Endodermal cell (in vitro differentiated cells): ENCODE measurements around the gene SRPK3. TPM values are rescaled to one million over a fixed set of nuclear protein-coding genes. Genes with fewer than 3 reads are reported as not detected.

Source experiments
- DNase-seq: peaks from one replicate; pipeline ENCODE4 v3.0.0-alpha.2; 2017
- H3K27ac ChIP-seq: 2 replicates; pipeline ENCODE4 v1.5.1; 2013; ENCODE audit warnings: mild to moderate bottlenecking, low read depth, low read length, moderate library complexity
- H3K27me3 ChIP-seq: 2 replicates; pipeline ENCODE4 v1.6.1; 2013; ENCODE audit warnings: mild to moderate bottlenecking, low read length, moderate library complexity; ENCODE audit not compliant: insufficient read depth, control insufficient read depth, poor library complexity, severe bottlenecking
- H3K36me3 ChIP-seq: 2 replicates; pipeline ENCODE4 v1.7.0; 2013; ENCODE audit warnings: mild to moderate bottlenecking, low read length, moderate library complexity; ENCODE audit not compliant: control insufficient read depth, insufficient read depth
- H3K4me1 ChIP-seq: one replicate; pipeline ENCODE4 v1.7.0; 2013; ENCODE audit warnings: low read length; ENCODE audit not compliant: control insufficient read depth, insufficient read depth
- H3K4me3 ChIP-seq: 2 replicates; pipeline ENCODE4 v1.5.1; 2013; ENCODE audit warnings: mild to moderate bottlenecking, low read length, moderate library complexity
- H3K9ac ChIP-seq: 2 replicates; pipeline ENCODE4 v1.6.1; 2013; ENCODE audit warnings: mild to moderate bottlenecking, low read length, moderate library complexity; ENCODE audit not compliant: poor library complexity, severe bottlenecking; ENCODE audit errors: extremely low read depth
- H3K9me3 ChIP-seq: 2 replicates; pipeline ENCODE4 v1.6.1; 2013; ENCODE audit warnings: mild to moderate bottlenecking, low read length, moderate library complexity; ENCODE audit not compliant: control insufficient read depth
- H3K27ac Mint-ChIP-seq: 2 replicates; pipeline ENCODE4 v1.8.0; 2020; ENCODE audit warnings: mixed read lengths
- H3K27me3 Mint-ChIP-seq: 2 replicates; pipeline ENCODE4 v1.8.0; 2021; ENCODE audit warnings: mild to moderate bottlenecking, mixed read lengths; ENCODE audit not compliant: insufficient read depth
- H3K36me3 Mint-ChIP-seq: 2 replicates; pipeline ENCODE4 v1.8.0; 2020; ENCODE audit warnings: low read depth, mixed read lengths
- H3K4me1 Mint-ChIP-seq: 2 replicates; pipeline ENCODE4 v1.8.0; 2020; ENCODE audit warnings: mixed read lengths
- H3K4me3 Mint-ChIP-seq: 2 replicates; pipeline ENCODE4 v1.8.0; 2020; ENCODE audit warnings: mild to moderate bottlenecking, moderate library complexity, mixed read lengths
- H3K9me3 Mint-ChIP-seq: 2 replicates; pipeline ENCODE4 v1.8.0; 2020; ENCODE audit warnings: mild to moderate bottlenecking, mixed read lengths
- WGBS, 2 experiments: methylation state at CpG; one replicate each; pipeline versions ENCODE4 v1.1.5 to v1.1.7; 2013; ENCODE audit warnings: missing lambda C conversion rate in 2 of 2, mixed read lengths in 1 of 2; ENCODE audit not compliant: insufficient coverage in 1 of 2, insufficient read length in 1 of 2; 5-methylcytosine and 5-hydroxymethylcytosine counted together
- long read RNA-seq, 4 experiments: library from polyadenylated mRNA in 2 of 4; library from RNA in 1 of 4; library from capped mRNA in 1 of 4; stranded (forward) in 3 of 4; unstranded in 1 of 4; transcript quantifications; one replicate each; pipeline ENCODE4 v2.0.0, GENCODE V29; 2020 to 2021; ENCODE audit warnings: inconsistent platforms in 1 of 4
- polyA plus RNA-seq, 2 experiments: library from polyadenylated mRNA; stranded (reverse); fragments of 50-300 nt; gene quantifications; one replicate each; pipeline ENCODE4 v1.2.3, GENCODE V29; 2013
- total RNA-seq, 2 donors: library from RNA; stranded (reverse); fragmentation: NEBNext Ultra II Directional in 1 of 2; extraction: Animal tissue kit (Norgen Biotek cat#: 25700) in 1 of 2; gene quantifications; 2 replicates in 1 of 2; 3 replicates in 1 of 2; pipeline ENCODE4 v1.2.1, GENCODE V29; 2021
- TF ChIP-seq, protein P1 (sequence below): fragments of 200-600 bp; sonication (generic); conservative IDR thresholded peaks from 2 replicates; pipeline ENCODE4 v1.5.0; 2021; ENCODE audit warnings: antibody characterized with exemption, mild to moderate bottlenecking

The SRPK3 gene, protein sequence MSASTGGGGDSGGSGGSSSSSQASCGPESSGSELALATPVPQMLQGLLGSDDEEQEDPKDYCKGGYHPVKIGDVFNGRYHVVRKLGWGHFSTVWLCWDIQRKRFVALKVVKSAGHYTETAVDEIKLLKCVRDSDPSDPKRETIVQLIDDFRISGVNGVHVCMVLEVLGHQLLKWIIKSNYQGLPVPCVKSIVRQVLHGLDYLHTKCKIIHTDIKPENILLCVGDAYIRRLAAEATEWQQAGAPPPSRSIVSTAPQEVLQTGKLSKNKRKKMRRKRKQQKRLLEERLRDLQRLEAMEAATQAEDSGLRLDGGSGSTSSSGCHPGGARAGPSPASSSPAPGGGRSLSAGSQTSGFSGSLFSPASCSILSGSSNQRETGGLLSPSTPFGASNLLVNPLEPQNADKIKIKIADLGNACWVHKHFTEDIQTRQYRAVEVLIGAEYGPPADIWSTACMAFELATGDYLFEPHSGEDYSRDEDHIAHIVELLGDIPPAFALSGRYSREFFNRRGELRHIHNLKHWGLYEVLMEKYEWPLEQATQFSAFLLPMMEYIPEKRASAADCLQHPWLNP
- total RNA-seq, result not detected
- polyA plus RNA-seq (2013, experiment 1 of 2), result 0.32 TPM
- not detected for polyA plus RNA-seq (2013, experiment 2 of 2)
- long read RNA-seq, experiment 1, result 0 reads
- long read RNA-seq, experiment 2, result 0 reads
- long read RNA-seq, experiment 3, result 0 reads
- long read RNA-seq, experiment 4, result 0 reads

GRCh38 chrX:153780678-153781427 is at the start of gene SRPK3:
TSS of gene SRPK3 (plus strand) at chrX:153781041. CDS start at chrX:153781087, 46 bp downstream.
- Mint-ChIP-seq H3K9me3 (peaks cover 46% of the 10 kb centered on the region), H3K27me3 (no peaks in the 10 kb centered on the region), H3K4me3 (no peak within 1 kb of the TSS), H3K36me3 (no peaks in the 10 kb centered on the region), H3K27ac (peak within 1 kb of the TSS; percentile 10), H3K4me1 (no peaks in the 10 kb centered on the region)
- TF ChIP-seq, protein P1, sequence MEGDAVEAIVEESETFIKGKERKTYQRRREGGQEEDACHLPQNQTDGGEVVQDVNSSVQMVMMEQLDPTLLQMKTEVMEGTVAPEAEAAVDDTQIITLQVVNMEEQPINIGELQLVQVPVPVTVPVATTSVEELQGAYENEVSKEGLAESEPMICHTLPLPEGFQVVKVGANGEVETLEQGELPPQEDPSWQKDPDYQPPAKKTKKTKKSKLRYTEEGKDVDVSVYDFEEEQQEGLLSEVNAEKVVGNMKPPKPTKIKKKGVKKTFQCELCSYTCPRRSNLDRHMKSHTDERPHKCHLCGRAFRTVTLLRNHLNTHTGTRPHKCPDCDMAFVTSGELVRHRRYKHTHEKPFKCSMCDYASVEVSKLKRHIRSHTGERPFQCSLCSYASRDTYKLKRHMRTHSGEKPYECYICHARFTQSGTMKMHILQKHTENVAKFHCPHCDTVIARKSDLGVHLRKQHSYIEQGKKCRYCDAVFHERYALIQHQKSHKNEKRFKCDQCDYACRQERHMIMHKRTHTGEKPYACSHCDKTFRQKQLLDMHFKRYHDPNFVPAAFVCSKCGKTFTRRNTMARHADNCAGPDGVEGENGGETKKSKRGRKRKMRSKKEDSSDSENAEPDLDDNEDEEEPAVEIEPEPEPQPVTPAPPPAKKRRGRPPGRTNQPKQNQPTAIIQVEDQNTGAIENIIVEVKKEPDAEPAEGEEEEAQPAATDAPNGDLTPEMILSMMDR, result no peak
- Histone ChIP-seq H3K9me3 (no peaks in the 10 kb centered on the region), H3K27me3 (no peaks in the 10 kb centered on the region), H3K27ac (no peak within 1 kb of the TSS), H3K4me3 (no peak within 1 kb of the TSS), H3K9ac (no peak within 1 kb of the TSS), H3K36me3 (no peaks in the 10 kb centered on the region), H3K4me1 (no peaks in the 10 kb centered on the region)
- DNase-seq, result no peak
- WGBS, 2 experiments, result 91 to 100% methylated on average over 2 to 40 of the region's 52 CpGs

- TF ChIP-seq, protein P1, result no peak
- WGBS, 2 experiments, result 96 to 100% methylated on average over 1 to 6 of the region's 6 CpGs
- no peak overlapping the region for H3K27ac ChIP-seq
- Mint-ChIP-seq H3K9me3 (peaks cover 86% of the 10 kb centered on the region), H3K27me3 (no peaks in the 10 kb centered on the region), H3K36me3 (peaks cover 36% of the 10 kb centered on the region), H3K27ac (no peak overlapping the region), H3K4me3 (no peak overlapping the region), H3K4me1 (peaks cover 12% of the 10 kb centered on the region)
- no peaks in the 10 kb centered on the region for H3K4me1 ChIP-seq
- DNase-seq, result no peak
- peaks cover 15% of the 10 kb centered on the region for H3K9me3 ChIP-seq
- H3K27me3 ChIP-seq, result no peaks in the 10 kb centered on the region
- no peak overlapping the region for H3K9ac ChIP-seq
- H3K36me3 ChIP-seq, result peaks cover 10% of the 10 kb centered on the region
- H3K4me3 ChIP-seq, result no peak overlapping the region
Observed at GRCh38 chrX:153731117-153731844, 49.6 kb upstream of the SRPK3 start.

GRCh38 chrX:153731845-153732215 is 49.0 kb upstream of the SRPK3 start:
- H3K9me3 Mint-ChIP-seq, result peaks cover 89% of the 10 kb centered on the region
- WGBS, 2 experiments, result 100% methylated on average over 3 of the region's 3 CpGs; no CpG with 5 or more reads in 1 of the 2 experiments

More at GRCh38 chrX:153731845-153732215, 49.0 kb upstream of the SRPK3 start:
- Mint-ChIP-seq H3K27me3 (no peaks in the 10 kb centered on the region), H3K36me3 (peaks cover 36% of the 10 kb centered on the region), H3K4me1 (peaks cover 12% of the 10 kb centered on the region), H3K4me3 (no peak overlapping the region), H3K27ac (no peak overlapping the region)
- DNase-seq, result no peak
- no peak overlapping the region for H3K27ac ChIP-seq
- H3K4me3 ChIP-seq, result no peak overlapping the region
- H3K27me3 ChIP-seq, result no peaks in the 10 kb centered on the region
- peaks cover 15% of the 10 kb centered on the region for H3K9me3 ChIP-seq
- H3K4me1 ChIP-seq, result no peaks in the 10 kb centered on the region
- H3K36me3 ChIP-seq, result peaks cover 10% of the 10 kb centered on the region
- TF ChIP-seq, protein P1, result no peak
- no peak overlapping the region for H3K9ac ChIP-seq
